ENCODE results near the gene LGALS4.
"Not testable (repeated sequence)": the region's sequence is repeated elsewhere in the genome, so short reads cannot be mapped to it uniquely, and the experiment has no call there.

Gene LGALS4

DNA sequence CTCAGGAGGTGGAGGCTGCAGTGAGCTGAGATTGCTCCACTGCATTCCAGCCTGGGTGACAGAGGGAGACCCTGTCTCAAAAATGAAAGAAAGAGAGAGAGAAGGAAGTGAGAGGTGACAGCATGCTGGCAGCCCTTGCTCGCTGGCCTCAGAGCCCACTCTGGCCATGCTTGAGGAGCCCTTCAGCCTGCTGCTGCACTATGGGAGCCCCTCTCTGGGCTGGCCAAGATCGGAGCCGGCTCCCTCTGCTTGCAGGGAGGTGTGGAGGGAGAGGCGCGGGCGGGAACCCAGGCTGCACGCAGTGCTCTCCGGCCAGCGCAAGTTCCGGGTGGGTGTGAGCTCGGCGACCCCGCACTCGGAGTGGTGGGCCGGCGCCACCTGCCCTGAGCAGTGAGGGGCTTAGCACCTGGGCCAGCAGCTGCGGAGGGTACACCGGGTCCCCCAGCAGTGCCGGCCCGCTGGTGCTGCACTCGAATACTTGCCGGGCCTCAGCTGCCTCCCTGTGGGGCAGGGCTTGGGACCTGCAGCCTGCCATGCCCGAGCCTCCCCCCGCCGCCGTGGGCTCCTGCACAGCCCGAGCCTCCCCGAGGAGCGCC lies 8.6 kb upstream of the LGALS4 start:
- not testable (repeated sequence) for DNase-seq

DNA sequence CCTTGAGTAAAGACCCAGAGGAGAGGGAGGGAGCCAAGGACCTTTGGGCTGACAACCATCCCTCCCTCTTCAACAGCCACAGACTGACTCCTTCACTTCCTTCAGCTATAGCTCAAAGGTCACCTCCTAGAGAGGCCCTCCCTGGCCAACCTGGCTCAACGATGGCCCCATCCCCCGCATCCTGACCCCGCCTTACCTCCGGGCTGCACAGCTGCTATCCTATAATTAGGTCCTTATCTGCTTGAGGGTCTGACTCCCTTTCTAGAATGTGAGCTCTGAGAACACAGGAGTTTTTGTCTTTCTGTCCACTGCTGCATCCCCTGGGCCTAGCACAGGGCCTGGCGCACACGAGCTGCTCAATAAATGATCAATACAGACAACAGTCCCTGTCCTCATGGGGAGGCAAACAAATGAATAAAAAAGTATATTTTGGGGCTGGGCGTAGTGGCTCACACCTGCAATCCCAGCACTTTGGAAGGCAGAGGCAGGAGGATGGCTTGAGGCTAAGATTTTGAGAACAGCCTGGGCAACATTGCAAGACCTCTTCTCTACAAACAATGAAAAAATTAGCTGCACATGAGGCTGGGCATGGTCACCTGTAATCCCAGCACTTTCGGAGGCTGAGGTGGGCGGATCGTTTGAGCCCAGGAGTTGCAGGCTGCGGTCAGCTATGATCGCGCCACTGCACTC lies 6.6 kb upstream of the LGALS4 start:
- no peak for DNase-seq

DNA sequence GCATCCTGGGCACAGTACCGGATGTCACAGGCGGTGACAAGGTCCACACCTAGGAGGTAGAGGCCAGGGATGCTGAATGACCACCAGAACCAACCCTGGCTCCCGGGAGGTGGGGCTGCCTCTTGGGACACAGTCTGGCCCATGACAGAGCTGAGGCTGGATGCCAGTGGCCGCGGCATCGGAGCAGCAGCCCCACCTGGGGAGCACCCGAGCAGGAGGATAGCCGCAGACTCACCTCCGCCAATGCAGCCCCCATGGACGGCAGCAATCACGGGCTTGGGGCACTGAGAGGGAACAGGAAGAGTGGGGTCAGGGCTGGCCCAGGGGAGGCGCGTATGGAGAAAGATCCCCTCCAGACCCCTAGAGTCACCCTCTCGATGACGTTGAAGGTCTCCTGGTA lies 4.3 kb upstream of the LGALS4 start:
- DNase-seq = no peak

DNA sequence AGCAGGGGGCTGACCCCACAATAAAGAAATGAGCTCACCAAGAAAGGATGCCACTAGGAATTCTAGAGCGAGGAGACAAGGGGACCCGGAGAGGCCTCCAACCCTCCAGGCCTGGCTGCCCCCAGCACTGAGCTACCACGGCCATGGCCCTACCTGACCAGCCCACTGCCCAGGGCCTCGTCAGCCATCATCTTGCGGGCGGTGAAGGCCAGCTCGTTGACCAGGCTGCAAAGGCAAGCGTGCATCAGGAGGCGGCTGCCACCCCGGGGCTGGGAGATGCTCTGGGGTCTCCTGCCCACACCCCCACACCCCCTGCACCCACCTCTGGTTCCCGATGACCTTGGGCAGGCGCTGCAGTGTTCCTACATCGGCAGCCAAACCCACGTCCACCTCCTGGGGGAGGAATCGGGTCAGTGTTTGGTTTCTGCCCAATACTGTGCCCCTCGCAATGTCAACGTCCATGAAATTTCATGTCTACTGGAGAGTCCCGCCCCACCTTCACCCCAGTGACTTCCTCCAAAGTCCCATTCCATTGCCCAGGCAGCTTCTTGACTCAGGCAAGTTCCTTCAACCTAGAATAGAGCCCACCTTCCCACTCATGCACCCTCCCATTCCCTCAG lies 3.5 kb upstream of the LGALS4 start:
- DNase-seq = no peak

DNA sequence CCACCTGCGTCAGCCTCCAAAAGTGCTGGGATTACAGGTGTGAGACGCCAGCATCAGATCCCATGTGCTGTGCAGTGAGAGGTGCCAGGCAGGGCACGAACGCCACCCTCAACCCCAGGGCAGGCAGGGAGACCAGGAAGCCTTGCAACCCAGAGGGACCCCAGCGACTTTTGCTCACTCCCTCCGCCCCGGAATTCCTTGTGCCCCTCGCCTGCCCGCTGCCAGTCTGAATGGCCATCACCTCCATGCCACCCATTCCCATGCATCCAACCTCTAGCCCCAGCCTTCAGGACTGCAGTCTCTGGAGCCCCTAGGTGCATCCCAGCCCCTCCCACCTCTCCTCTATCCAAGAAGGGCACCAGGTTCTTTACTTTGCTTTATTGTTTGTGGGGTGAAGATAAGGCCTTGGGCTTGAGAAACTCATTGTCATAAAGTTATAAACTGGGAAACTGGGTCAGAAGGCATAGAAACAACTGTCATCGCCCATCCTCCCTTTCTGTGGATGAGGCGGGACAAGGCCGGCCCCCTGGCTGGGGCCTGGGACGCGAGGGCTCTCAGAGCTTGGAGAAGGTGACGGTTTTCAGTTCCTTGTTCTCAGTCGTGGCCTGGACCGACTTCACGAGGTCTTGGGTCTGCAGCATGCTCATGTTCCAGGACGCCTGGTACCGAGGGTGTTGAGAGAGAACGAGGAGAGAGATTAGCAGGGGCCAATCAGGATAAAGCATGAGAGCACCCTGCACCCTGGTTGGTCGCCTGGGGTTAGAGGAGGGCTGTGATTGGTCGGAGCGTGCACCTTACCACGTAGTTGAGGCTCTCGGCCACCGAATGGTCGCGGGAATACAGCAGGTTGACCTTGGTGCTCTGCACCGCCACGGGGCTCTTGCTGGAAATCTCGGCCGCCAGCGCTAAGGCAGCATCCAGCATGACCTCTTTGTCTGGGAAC lies 2.6 kb upstream of the LGALS4 start:
- no peak for DNase-seq

DNA sequence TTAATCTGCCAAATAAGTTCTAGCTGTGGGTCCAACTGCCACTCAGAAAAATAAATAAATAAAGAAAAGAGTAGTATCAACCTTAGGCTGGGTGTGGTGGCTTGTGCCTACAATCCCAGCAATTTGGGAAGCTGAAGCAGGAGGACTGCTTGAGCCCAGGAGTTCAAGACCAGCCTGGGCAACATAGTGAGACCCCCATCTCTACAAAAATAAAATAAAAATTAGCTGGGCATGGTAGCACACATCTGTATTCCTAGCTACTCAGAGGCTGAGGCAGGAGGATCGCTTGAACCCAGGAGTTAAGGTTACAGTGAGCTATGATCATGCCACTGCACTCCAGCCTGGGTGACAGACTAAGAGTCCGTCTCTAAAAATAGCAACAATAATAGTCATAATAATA lies 1.2 kb upstream of the LGALS4 start:
- DNase-seq = not testable (repeated sequence)

DNA sequence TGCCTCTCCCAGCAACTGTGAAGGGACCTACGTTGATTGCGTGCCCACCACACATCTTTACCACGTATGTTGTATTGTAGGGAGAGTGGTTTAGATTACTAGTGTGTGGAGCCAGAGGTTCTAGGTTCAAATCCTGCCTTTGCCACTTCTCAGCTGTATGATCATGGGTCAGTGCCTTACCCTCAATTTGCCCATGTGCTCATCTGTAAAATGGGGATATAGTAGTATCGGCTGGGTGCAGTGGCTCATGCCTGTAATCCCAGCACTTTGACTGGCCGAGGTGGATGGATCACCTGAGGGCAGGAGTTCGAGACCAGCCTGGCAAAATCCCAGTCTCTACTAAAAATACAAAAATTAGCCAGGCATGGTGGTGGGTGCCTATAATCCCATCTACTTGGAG lies 578 bp upstream of the LGALS4 start:
- no peak for DNase-seq

DNA sequence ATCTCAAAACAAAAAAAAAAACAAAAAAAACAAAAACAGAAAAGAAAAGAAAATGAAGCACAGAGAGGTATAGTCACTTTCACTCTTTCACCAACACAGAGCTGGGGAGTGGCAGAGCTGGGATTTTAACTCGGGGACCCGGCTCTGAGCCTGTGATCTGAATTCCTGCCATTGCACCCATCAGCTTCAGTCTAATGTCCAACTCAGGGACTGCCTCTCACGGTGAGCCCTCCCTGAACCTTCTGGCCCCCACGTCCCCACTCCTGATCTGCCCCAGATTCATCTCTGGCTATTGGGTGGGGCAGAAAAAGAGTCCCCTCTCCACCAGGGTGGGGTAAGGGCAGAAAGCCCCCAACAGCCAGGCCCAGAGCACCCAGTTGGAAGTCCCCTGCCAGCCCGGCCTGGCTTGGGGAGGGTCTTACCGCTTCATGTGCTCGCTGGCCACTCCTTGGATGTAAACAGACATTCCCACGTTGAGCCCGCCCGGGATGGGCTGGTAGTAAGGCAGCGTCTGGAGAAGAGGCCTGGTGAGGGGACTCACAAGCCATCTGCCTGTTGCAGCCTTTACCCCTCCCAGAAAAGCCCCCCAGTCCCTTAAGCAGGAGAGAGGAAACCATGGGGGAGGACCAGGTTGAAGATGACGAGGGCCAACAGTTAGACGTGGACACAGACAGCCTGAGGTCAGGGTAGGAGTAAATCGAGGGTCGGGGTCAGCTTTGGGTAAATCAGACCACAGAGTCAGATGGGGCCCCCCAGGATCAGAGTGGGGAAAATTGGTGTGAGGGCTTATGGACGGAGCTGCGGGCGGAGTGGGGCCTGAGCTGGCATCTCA lies 520 bp downstream of the LGALS4 start:
- no peak for DNase-seq

DNA sequence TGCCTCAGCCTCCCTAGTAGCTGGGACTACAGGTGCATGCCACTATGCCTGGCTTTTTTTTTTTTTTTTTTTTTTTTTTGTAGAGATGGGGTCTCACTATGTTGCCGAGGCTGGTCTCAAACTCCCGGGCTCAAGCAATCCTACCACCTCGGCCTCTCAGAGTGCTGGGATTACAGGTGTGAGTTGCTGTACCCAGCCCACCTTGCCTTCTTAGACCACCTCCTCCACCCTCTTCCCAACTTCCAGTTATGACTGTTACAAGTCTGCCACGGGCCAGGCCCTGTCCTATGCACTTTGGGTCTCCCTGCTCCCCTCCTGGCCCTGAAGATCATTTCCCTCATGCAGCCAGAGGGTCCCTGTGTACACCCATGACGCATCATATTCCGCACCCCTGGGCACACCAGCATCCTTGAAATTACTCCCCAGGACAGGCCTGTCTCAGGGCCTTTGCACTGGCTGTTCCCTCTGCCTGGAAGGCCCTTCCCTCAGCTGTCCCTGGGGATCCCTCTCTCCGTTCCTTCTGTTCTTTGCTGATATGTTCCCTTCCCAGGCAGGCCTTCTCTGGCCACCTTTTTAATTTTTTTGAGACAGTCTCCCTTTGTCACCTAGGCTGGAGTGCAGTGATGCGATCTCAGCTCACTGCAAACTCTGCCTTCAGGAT lies 3.0 kb downstream of the LGALS4 start:
- DNase-seq = no peak

DNA sequence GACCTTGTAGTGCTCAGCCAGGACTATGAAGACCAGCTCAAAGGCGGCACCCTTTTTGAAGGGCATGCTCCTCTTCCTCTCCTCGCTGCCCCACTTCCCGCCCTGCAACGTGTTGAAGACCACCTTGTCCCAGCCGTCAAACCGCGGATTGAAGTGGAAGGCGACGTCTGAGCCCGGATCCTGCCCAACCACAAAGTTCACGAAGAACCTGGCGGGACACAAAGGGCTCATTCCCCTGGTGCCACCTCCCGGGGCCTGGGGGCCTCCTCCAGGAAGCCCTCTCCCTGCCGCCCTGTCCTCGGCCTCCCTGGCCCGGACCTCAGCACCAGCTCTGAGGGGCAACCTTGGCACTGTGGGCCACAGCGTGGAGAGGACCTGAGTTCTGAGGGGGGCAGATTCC lies 4.0 kb downstream of the LGALS4 start:
- DNase-seq = no peak

DNA sequence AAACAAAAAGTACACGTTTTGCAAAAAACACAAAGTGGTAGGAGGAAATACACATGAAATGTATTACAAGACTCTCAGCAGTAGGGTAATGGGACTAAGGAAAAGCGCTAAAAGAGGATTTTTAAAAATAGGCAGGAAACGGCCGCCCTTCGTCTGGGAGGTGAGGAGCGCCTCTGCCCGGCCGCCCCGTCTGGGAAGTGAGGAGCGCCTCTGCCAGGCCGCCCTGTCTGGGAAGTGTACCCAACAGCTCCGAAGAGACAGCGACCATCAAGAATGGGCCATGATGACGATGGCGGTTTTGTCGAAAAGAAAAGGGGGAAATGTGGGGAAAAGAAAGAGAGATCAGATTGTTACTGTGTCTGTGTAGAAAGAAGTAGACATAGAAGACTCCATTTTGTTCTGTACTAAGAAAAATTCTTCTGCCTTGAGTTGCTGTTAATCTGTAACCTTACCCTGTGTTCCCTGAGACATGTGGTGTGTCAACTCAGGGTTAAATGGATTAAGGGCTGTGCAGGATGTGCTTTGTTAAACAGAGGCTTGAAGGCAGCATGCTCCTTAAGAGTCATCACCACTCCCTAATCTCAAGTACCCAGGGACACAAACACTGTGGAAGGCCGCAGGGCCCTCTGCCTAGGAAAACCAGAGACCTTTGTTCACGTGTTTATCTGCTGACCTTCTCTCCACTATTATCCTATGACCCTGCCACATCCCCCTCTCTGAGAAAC lies 5.2 kb downstream of the LGALS4 start:
- not testable (repeated sequence) for DNase-seq

DNA sequence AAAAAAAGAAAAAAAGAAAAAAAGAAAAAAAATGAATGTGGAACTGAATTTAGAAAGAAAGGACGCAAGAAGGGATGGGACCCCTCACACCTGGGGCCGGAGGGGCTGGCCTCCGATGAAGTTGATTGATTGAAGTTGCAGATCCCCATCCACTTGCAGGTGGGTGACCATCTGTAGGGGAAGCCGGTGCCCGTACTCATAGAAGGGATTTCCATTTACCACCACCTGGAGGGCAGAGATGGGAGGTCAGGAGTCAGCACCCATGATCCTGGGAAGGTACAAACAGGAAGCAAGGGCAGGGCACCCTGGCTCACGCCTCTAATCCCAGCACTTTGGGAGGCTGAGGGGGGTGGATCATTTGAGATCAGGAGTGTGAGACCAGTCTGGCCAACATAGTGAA lies 6.4 kb downstream of the LGALS4 start:
- no peak for DNase-seq

DNA sequence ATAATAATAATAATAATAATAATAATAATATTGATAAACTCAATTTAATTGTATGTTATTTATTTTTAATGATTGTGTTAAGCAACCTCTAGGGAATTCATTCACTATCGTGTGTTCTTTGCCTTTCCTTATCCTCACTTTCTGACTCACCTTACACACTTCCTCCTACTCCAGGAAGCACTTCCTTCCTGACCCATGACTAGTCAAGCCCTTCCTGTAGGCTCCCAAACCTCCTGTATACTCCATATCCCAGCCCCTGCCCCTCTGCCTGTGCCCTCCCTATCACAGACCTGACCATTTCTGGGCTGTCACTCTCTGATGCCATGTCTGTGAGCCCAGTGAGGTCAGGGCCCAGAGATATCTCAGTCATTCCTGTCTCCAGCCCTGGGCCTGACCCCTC lies 7.6 kb downstream of the LGALS4 start:
- no peak for DNase-seq

DNA sequence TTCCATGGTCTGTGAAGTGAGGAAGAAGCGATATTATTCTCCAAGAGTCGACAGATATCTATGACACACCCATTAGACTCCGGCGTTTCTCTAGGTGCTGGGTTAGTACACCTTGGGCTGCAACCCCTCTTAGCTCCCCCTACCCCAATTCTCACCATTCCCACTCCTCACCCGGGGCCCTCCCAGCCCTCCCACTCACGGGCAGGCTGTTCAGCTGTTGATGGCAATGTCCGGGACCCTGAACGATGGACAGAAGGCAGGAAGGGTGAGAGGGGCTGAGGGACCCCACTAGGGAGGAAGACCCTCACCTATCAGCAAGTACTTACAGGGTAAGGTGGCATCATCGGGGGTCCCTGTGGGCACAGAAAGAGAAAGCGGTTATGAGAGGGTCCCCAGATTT lies 9.2 kb downstream of the LGALS4 start:
- DNase-seq = no peak

DNA sequence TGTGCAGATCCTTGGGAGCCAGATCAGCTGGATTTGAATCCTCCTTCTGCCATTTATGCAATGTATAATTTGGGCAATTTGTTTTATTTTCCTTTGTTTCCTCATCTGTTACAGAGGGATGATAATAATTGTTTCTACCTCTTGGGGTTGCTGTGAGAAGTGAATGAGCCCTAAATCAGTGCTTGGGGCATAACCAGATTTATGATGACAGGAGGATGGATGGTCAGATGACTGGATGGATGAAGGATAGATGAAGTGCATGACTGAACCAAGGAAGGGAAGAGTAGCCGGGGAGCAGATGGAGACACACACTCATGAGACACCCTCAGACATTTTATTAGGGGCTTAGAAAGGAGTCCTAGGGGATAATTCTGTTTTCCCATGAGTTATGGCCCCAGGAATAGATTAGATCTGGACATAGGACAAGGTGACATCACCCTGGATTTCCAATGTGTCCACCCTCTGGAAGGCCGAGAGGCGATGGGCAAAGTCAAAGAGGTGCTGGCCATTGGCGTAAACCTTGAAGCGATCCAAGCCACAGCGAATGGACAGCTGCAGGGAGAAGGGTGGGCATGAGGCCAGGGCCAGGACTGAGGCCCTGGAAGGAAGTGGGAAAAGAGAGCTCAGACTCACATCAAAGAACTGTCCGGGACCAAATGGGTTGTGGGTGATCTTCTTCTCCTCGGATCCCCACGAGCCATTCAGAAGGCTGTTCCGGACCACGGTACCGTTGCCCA lies 11.2 kb downstream of the LGALS4 start:
- no peak for DNase-seq

DNA sequence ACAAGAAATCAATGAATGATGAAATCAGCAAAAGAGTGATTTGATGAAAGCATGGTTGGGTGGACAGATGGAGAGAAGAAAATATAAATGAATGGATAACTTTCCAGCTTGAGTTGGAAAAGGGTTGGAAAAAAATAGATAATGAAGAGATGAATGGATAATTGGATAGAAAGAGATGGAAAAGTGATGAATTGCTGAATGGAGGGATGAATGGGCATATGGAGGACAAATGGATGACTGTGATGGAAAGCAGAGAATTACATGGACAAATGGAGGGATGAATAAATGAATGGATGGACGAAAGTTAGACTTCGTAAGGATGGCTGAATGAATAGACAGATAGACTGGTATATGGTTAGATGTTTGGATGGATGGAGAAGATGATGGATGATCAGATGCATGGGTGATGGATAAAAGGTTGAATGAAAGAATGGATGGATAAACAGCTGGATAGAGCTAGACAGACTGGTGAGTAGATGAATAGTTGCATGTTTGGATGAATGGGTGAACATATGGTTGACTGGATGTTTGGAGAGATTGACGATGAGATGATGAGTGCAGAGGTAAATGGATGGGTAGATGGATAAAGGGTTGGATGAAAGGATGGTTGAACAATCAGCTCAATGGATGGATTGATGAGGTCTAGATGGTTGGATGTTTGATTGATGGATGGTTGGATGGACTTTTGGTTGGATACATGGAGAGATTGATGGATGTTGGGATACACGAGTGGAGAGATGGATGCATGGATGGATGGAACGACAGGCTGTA lies 12.0 kb downstream of the LGALS4 start:
- DNase-seq = no peak

DNA sequence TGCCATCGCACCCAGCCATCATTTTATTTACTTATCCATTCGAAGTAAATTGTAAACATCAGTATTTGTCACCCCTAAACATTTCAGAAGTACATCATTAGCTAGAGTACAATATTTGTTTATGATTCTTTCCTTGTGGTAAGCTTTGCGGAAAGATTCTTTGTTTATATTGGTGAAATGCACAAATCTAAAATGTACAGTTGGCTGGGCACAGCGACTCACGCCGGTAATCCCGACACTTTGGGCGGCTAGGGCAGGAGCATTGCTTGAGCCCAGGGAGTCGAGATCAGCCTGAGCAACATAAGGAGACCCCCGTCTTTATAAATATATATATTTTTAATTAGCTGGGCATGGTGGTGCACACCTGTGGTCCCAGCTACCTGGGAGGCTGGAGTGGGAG lies 13.6 kb downstream of the LGALS4 start:
- no peak for DNase-seq

DNA sequence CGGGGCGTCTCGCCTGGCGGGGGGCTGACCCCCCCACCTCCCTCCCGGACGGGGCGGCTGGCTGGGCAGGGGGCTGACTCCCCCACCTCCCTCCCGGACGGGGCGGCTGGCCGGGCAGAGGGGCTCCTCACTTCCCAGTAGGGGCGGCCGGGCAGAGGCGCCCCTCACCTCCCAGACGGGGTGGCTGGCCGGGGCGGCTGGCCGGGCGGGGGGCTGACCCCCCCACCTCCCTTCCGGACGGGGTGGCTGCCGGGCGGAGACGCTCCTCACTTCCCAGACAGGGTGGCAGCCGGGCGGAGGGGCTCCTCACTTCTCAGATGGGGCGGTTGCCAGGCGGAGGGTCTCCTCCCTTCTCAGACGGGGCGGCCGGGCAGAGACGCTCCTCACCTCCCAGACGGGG lies 15.0 kb downstream of the LGALS4 start:
- not testable (repeated sequence) for DNase-seq

DNA sequence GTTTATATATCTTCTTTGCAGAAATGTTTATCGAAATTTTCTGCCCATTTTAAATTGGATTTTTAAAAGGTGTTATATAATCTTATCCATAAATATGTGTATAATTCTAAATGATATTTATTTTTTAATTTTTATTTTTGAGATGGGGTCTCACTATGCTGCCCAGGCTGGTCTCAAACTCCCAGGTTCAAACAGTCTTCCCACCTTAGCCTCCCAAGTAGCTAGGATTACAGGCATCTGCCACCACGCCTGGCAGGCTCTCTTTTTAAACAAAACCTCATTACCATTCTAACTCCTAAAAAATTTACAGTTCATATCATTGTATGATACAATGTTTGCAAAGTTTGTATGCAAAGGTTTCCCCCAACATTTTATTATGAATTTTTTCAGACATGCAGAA lies 16.6 kb downstream of the LGALS4 start:
- no peak for DNase-seq

DNA sequence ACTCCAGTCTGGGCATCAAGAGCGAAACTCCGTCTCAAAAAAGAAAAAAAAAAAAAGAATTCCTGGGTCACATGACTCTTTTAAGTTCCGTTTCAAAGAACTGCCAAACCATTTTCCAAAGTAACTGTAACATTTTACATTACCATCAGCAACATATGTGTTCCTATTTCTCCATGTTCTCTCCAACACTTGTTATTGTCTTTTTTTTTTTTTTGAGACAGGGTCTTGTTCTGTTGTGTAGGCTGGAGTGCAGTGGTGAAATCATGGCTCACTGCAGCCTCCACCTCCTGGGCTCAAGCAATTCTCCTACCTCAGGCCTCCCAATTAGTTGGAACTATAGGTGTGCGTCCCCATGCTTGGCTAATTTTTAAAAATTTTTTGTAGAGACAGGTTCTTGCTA lies 17.2 kb downstream of the LGALS4 start:
- no peak for DNase-seq
